ENCODE data around the gene ASGR2. TPM values are rescaled to one million over a fixed set of nuclear protein-coding genes. Genes with fewer than 3 reads are reported as not detected.
"Not testable (repeated sequence)": the region's sequence is repeated elsewhere in the genome, so short reads cannot be mapped to it uniquely, and the experiment has no call there.

ASGR2 gene
- not detected for total RNA-seq

GRCh38 chr17:7114241-7114874 is at the start of gene ASGR2:
Gene ASGR2, minus strand, starts transcription at chr17:7114822. Its CDS starts 582 bp downstream, at chr17:7114240.
- no peak for DNase-seq

- DNase-seq = not testable (repeated sequence)
Measured at GRCh38 chr17:7159571-7159970, 44.9 kb upstream of the ASGR2 start.

- not testable (repeated sequence) for DNase-seq
Measured at GRCh38 chr17:7158424-7158823, 43.8 kb upstream of the ASGR2 start.

GRCh38 chr17:7156342-7156940 is 41.8 kb upstream of the ASGR2 start:
- DNase-seq = no peak

- DNase-seq = no peak
Measured at GRCh38 chr17:7147772-7148171, 33.1 kb upstream of the ASGR2 start.

- no peak for DNase-seq
Measured at GRCh38 chr17:7146115-7146514, 31.5 kb upstream of the ASGR2 start.

GRCh38 chr17:7144213-7144612 is 29.6 kb upstream of the ASGR2 start:
- DNase-seq = no peak

- DNase-seq = no peak
Measured at GRCh38 chr17:7141824-7142223, 27.2 kb upstream of the ASGR2 start.

GRCh38 chr17:7139400-7139799 is 24.8 kb upstream of the ASGR2 start:
- no peak for DNase-seq

GRCh38 chr17:7138800-7139381 is 24.3 kb upstream of the ASGR2 start:
- DNase-seq = no peak

- no peak for DNase-seq
Measured at GRCh38 chr17:7137171-7137943, 22.7 kb upstream of the ASGR2 start.

- no peak for DNase-seq
Measured at GRCh38 chr17:7136266-7136877, 21.8 kb upstream of the ASGR2 start.

- DNase-seq = no peak
Measured at GRCh38 chr17:7133916-7134315, 19.3 kb upstream of the ASGR2 start.

GRCh38 chr17:7133424-7133823 is 18.8 kb upstream of the ASGR2 start:
- DNase-seq = no peak

GRCh38 chr17:7132511-7133094 is 18.0 kb upstream of the ASGR2 start:
- no peak for DNase-seq

- DNase-seq = no peak
Measured at GRCh38 chr17:7131423-7131791, 16.8 kb upstream of the ASGR2 start.

GRCh38 chr17:7130621-7131422 is 16.2 kb upstream of the ASGR2 start:
- no peak for DNase-seq

GRCh38 chr17:7129311-7129710 is 14.7 kb upstream of the ASGR2 start:
- no peak for DNase-seq

- no peak for DNase-seq
Measured at GRCh38 chr17:7128160-7128559, 13.5 kb upstream of the ASGR2 start.

GRCh38 chr17:7127501-7127900 is 12.9 kb upstream of the ASGR2 start:
- not testable (repeated sequence) for DNase-seq

- not testable (repeated sequence) for DNase-seq
Measured at GRCh38 chr17:7126386-7126785, 11.8 kb upstream of the ASGR2 start.

GRCh38 chr17:7124923-7125322 is 10.3 kb upstream of the ASGR2 start:
- no peak for DNase-seq
